B cell (primary cell): Measurements from ENCODE around the gene GLIS2. TPM values are rescaled to one million over a fixed set of nuclear protein-coding genes. Genes with fewer than 3 reads are reported as not detected.

Experiments used
- ATAC-seq: fragments of 200-7000 bp; cut with Tn5 transposase; one replicate; pipeline ENCODE4 v1.10.0; 2021; ENCODE audit warnings: low read depth, mild to moderate bottlenecking, moderate number of reproducible peaks, moderate library complexity
- CTCF ChIA-PET: fragments of 350-600 bp; sonication (Branson Sonifier 250); formaldehyde crosslinking; loops from one replicate; lab custom pipeline; 2021; ENCODE audit warnings: antibody characterized with exemption, inconsistent platforms; lab: Charles Lee
- POLR2A ChIA-PET: fragments of 350-600 bp; sonication (Branson Sonifier 250); formaldehyde crosslinking; loops from one replicate; lab custom pipeline; 2021; ENCODE audit warnings: antibody characterized with exemption; lab: Charles Lee
- DNase-seq: peaks from one replicate; pipeline ENCODE4 v3.0.0; 2013
- H2AFZ ChIP-seq: 2 replicates; pipeline ENCODE4 v1.6.1; 2012; ENCODE audit warnings: mild to moderate bottlenecking, low read depth, low read length; ENCODE audit not compliant: insufficient read depth, poor library complexity, severe bottlenecking
- H3K27ac ChIP-seq, 2 donors: 1 replicate in 1 of 2; 2 replicates in 1 of 2; pipeline ENCODE4 v1.5.1; 2012 to 2013; ENCODE audit warnings: low read length in 2 of 2, mild to moderate bottlenecking in 2 of 2, moderate library complexity in 1 of 2
- H3K27me3 ChIP-seq, 4 experiments: fragments of 200-600 bp in 1 of 4; sonication (generic) in 1 of 4; replicated peaks in 1 of 4; 1 replicate in 2 of 4; 2 replicates in 2 of 4; pipeline versions ENCODE4 v1.6.1 to v1.7.0; 2013 to 2016; ENCODE audit warnings: low read length in 3 of 4, mild to moderate bottlenecking in 2 of 4, mixed read lengths in 1 of 4, moderate library complexity in 1 of 4; ENCODE audit not compliant: insufficient read depth in 4 of 4, control insufficient read depth in 3 of 4; ENCODE audit errors: control extremely low read depth in 1 of 4
- H3K36me3 ChIP-seq, 2 experiments: replicated peaks in 1 of 2; 1 replicate in 1 of 2; 2 replicates in 1 of 2; pipeline versions ENCODE4 v1.6.1 to v1.7.1; 2013; ENCODE audit warnings: low read length in 1 of 2; ENCODE audit not compliant: insufficient read depth in 2 of 2, control insufficient read depth in 1 of 2; ENCODE audit errors: control extremely low read depth in 1 of 2, extremely low read depth in 1 of 2
- H3K4me1 ChIP-seq, 2 donors: fragments of 200-600 bp in 1 of 2; sonication (generic) in 1 of 2; 1 replicate in 1 of 2; 2 replicates in 1 of 2; pipeline versions ENCODE4 v1.5.1 to v1.6.1; 2013 to 2017; ENCODE audit warnings: low read length in 2 of 2; ENCODE audit not compliant: control insufficient read depth in 2 of 2, insufficient read depth in 2 of 2
- H3K4me2 ChIP-seq: replicated peaks from 2 replicates; pipeline ENCODE3; 2012; ENCODE audit warnings: mild to moderate bottlenecking, low read depth, low read length; ENCODE audit not compliant: poor library complexity, severe bottlenecking
- H3K4me3 ChIP-seq, 5 experiments: fragments of 200-600 bp in 1 of 5; sonication (generic) in 1 of 5; 1 replicate in 3 of 5; 2 replicates in 2 of 5; pipeline versions ENCODE4 v1.5.1 to v1.7.0; 2011 to 2016; ENCODE audit warnings: low read length in 4 of 5, mild to moderate bottlenecking in 4 of 5, low read depth in 2 of 5, control low read depth in 1 of 5, moderate library complexity in 1 of 5; ENCODE audit not compliant: insufficient read depth in 1 of 5; ENCODE audit errors: control extremely low read depth in 1 of 5, extremely low read depth in 1 of 5
- H3K79me2 ChIP-seq: fragments of 200-600 bp; sonication (generic); one replicate; pipeline ENCODE4 v1.6.0; 2016; ENCODE audit warnings: low read length; ENCODE audit not compliant: control insufficient read depth, insufficient read depth
- H3K9ac ChIP-seq: fragments of 200-600 bp; sonication (generic); 2 replicates; pipeline ENCODE4 v1.6.1; 2017; ENCODE audit warnings: mild to moderate bottlenecking, low read length, moderate library complexity
- H3K9me3 ChIP-seq, 3 donors: one replicate each; pipeline versions ENCODE4 v1.6.1 to v1.7.1; 2013; ENCODE audit warnings: low read length in 2 of 3; ENCODE audit not compliant: control insufficient read depth in 2 of 3, insufficient read depth in 1 of 3; ENCODE audit errors: control extremely low read depth in 1 of 3
- H4K20me1 ChIP-seq: 2 replicates; pipeline ENCODE4 v1.6.0; 2012; ENCODE audit warnings: mild to moderate bottlenecking, low read length; ENCODE audit not compliant: insufficient read depth, control insufficient read depth, poor library complexity, severe bottlenecking
- H3K27ac Mint-ChIP-seq: one replicate; pipeline ENCODE4 v1.8.0; 2021; ENCODE audit warnings: mixed read lengths
- H3K27me3 Mint-ChIP-seq: one replicate; pipeline ENCODE4 v1.8.0; 2021; ENCODE audit warnings: mixed read lengths
- H3K4me1 Mint-ChIP-seq: one replicate; pipeline ENCODE4 v1.8.0; 2021; ENCODE audit warnings: mixed read lengths
- H3K4me3 Mint-ChIP-seq: one replicate; pipeline ENCODE4 v1.8.0; 2021; ENCODE audit warnings: mixed read lengths
- H3K9me3 Mint-ChIP-seq: one replicate; pipeline ENCODE4 v1.8.0; 2022; ENCODE audit warnings: mixed read lengths; ENCODE audit not compliant: insufficient read depth
- CTCF ChIP-seq: fragments of 200-600 bp; IDR thresholded peaks from one replicate; pipeline ENCODE4 v1.8.0; 2022; ENCODE audit warnings: antibody characterized with exemption, mild to moderate bottlenecking
- EZH2 ChIP-seq: IDR thresholded peaks from 2 replicates; pipeline ENCODE4 v1.6.1; 2012; ENCODE audit warnings: borderline replicate concordance, low read depth, mild to moderate bottlenecking, moderate library complexity, low read length; ENCODE audit not compliant: insufficient read depth, poor library complexity, severe bottlenecking
- WGBS: methylation state at CpG from one replicate; pipeline ENCODE4 v1.1.5; 2013; ENCODE audit warnings: missing lambda C conversion rate; ENCODE audit not compliant: insufficient coverage; 5-methylcytosine and 5-hydroxymethylcytosine counted together
- intact Hi-C: fragments of 100-400 bp; cut with micrococcal nuclease; formaldehyde crosslinking; loops from one replicate; pipeline ENCODE4 v1.10.0; 2022
- polyA plus RNA-seq: library from polyadenylated mRNA; depleted of rRNA; stranded (reverse); fragments of >200 nt; gene quantifications from 2 replicates; pipeline ENCODE4 v1.2.3, GENCODE V29; 2012
- total RNA-seq, 2 donors: library from RNA; stranded (reverse); fragments of 120-200 nt in 1 of 2; gene quantifications; 1 replicate in 1 of 2; 2 replicates in 1 of 2; pipeline versions ENCODE4 v1.2.3 to v1.2.4, GENCODE V29; 2013 to 2022

GLIS2 gene
- total and polyA plus RNA-seq, 2 donors (not counting 1 experiment from before 2014, with no cell fraction given) = not detected

- Histone ChIP-seq H3K4me1 (no peaks in the 10 kb centered on the region), H3K4me2 (no peak overlapping the region), H3K79me2 (peaks cover 46% of the 10 kb centered on the region), H3K9ac (no peak overlapping the region), H3K4me3 (no peak overlapping the region), H3K9me3 (no peaks in the 10 kb centered on the region), H3K27ac (no peak overlapping the region), H3K27me3 (peaks cover 0 to 10% (median 0%) of the 10 kb centered on the region in 4 experiments), H4K20me1 (peaks cover 17% of the 10 kb centered on the region), H3K36me3 (peaks cover 0 to 11% of the 10 kb centered on the region in 2 experiments), H2AFZ (no peak overlapping the region)
- ChIA-PET CTCF (no interaction called here), POLR2A (no interaction called here)
- H3K27ac Mint-ChIP-seq = no peak overlapping the region
- DNase-seq (no peak), ATAC-seq (no peak)
- H3K4me3 Mint-ChIP-seq = no peak overlapping the region
- H3K9me3 Mint-ChIP-seq = no peaks in the 10 kb centered on the region
- WGBS = 96% methylated on average over 34 of the region's 41 CpGs
- H3K27me3 Mint-ChIP-seq = no peaks in the 10 kb centered on the region
- TF ChIP-seq EZH2 (no peak), CTCF (no peak)
- H3K4me1 Mint-ChIP-seq = no peaks in the 10 kb centered on the region
- intact Hi-C loops = no loop called here
Measured at GRCh38 chr16:4336701-4337539, 21.1 kb downstream of the GLIS2 start.

- no peak for ATAC-seq
- no peak overlapping the region for H3K4me2 ChIP-seq
- peaks cover 0 to 3% (median 0%) of the 10 kb centered on the region in 4 experiments for H3K27me3 ChIP-seq
- H3K9ac ChIP-seq = no peak overlapping the region
- intact Hi-C loops = no loop called here
- H3K27ac ChIP-seq = no peak overlapping the region
- H3K36me3 ChIP-seq = peaks cover 0 to 11% of the 10 kb centered on the region in 2 experiments
- no peak overlapping the region for H2AFZ ChIP-seq
- H3K9me3 Mint-ChIP-seq = no peaks in the 10 kb centered on the region
- ChIA-PET CTCF (no interaction called here), POLR2A (no interaction called here)
- no peaks in the 10 kb centered on the region for H3K9me3 ChIP-seq
- no peak overlapping the region for H3K27ac Mint-ChIP-seq
- H3K4me1 ChIP-seq = no peaks in the 10 kb centered on the region
- peaks cover 19% of the 10 kb centered on the region for H4K20me1 ChIP-seq
- 93% methylated on average over 12 of the region's 12 CpGs for WGBS
- TF ChIP-seq EZH2 (no peak), CTCF (no peak)
- H3K4me3 Mint-ChIP-seq = no peak overlapping the region
- DNase-seq = no peak
- H3K4me1 Mint-ChIP-seq = no peaks in the 10 kb centered on the region
- no peaks in the 10 kb centered on the region for H3K27me3 Mint-ChIP-seq
- no peak overlapping the region for H3K4me3 ChIP-seq
- H3K79me2 ChIP-seq = peaks cover 49% of the 10 kb centered on the region
Measured at GRCh38 chr16:4337540-4338088, 21.7 kb downstream of the GLIS2 start.
